Measurements from ENCODE around the gene HSD11B1. TPM values are rescaled to one million over a fixed set of nuclear protein-coding genes. Genes with fewer than 3 reads are reported as not detected.

Gene HSD11B1
- total RNA-seq, 1 experiment from 2014 or later: not detected

DNA sequence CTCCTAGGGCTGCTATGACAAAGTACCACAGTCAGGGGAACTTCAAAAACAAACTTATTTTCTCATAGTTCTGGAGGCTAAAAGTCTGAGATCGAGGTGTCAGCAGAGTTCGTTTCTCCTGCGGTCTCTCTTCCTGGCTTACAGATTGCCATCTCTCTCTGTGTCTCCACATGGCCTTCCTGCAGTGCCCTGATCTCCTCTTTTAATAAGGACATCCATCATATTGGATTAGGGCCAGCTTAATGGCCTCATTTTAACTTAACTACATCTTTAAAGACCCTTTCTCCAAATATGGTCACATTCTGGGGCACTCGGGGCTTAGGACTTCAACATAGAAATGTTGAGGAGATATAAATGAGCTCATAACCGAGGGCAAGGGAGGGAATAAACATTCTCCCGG lies 67.5 kb downstream of the HSD11B1 start:
- Mint-ChIP-seq H3K36me3 (no peaks in the 10 kb centered on the region), H3K9me3 (no peaks in the 10 kb centered on the region), H3K4me1 (peaks cover 10% of the 10 kb centered on the region), H3K4me3 (no peak overlapping the region), H3K27me3 (ENCODE audit: low read depth) (peaks cover 4% of the 10 kb centered on the region), H3K27ac (no peak overlapping the region)
- no peak for ATAC-seq
- POLR2A ChIA-PET: no interaction called here
- TF ChIP-seq ETV6 (CRISPR knock-in tag; IDR thresholded peaks at IDR 0.05): no peak
- DNase-seq (ENCODE audit: low spot score): no peak
- CTCF ChIA-PET: no interaction called here

DNA sequence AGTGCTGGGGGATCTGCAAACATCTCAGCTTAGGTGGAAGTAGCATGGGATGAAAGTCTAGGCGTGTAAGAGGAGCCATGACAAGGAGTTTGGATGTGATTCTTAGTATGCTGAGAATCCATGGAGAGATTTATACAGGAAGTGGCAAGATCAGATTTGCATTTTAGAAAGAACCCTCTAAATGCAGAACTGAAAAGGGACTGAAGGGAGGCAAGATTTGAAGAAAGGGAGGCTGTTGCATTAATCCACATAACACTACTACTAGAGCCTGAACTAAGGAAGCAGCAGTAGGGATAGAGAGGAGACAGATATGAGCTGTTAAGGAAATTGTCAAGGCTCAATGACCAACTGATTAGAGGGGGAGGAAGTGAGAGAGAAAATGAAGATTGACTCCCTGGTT lies 69.9 kb downstream of the HSD11B1 start:
- Mint-ChIP-seq H3K4me3 (no peak overlapping the region), H3K36me3 (no peaks in the 10 kb centered on the region), H3K27me3 (ENCODE audit: low read depth) (peaks cover 4% of the 10 kb centered on the region), H3K27ac (no peak overlapping the region), H3K9me3 (no peaks in the 10 kb centered on the region), H3K4me1 (peaks cover under 1% of the 10 kb centered on the region)
- ATAC-seq (no peak), DNase-seq (ENCODE audit: low spot score) (no peak)
- ChIA-PET POLR2A (no interaction called here), CTCF (interaction anchor here (1.7 kb wide), 1 partner anchor 26 kb away, joined by 8 read pairs; no protein-coding TSS in a partner anchor)
- TF ChIP-seq, protein P1, sequence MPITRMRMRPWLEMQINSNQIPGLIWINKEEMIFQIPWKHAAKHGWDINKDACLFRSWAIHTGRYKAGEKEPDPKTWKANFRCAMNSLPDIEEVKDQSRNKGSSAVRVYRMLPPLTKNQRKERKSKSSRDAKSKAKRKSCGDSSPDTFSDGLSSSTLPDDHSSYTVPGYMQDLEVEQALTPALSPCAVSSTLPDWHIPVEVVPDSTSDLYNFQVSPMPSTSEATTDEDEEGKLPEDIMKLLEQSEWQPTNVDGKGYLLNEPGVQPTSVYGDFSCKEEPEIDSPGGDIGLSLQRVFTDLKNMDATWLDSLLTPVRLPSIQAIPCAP (CRISPR knock-in tag; IDR thresholded peaks at IDR 0.05): no peak
- TF ChIP-seq, protein P2, sequence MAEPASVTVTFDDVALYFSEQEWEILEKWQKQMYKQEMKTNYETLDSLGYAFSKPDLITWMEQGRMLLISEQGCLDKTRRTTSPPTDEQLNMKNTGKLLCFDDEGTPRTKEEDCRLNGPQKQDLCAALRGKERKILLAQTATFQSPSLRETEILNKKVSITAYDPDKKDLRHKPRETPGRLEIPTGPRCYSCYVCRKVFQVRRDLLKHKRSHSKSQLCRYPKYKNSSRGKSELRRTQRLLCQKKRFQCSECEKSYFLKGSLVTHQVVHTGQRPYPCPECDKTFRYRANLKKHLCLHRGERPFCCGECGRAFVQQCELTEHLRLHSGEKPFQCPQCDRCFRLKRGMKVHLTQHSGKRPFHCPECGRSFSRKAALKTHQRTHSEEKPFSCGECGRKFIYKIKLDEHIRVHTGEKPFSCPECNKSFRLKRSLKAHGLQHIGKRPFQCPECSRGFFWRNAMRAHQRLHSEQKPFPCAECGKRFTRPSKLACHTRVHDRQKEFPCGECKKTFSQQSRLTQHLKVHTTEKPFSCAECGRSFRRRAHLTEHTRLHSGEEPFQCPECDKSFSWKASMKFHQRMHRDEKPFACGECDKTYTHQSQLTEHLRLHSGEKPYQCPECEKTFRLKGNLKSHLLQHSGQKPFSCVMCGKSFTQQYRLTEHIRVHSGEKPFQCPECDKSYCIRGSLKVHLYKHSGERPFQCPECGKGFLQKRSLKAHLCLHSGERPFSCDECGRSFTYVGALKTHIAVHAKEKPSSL (CRISPR knock-in tag; conservative IDR thresholded peaks at IDR 0.05): no peak
- TF ChIP-seq HMGA2 (CRISPR knock-in tag; IDR thresholded peaks at IDR 0.05): no peak
- no peak for TF ChIP-seq ZNF317 (CRISPR knock-in tag; IDR thresholded peaks at IDR 0.05; ENCODE audit: borderline replicate concordance, low read depth)
- TF ChIP-seq NR2C2 (CRISPR knock-in tag; IDR thresholded peaks at IDR 0.05): no peak
- no peak for TF ChIP-seq RELA (CRISPR knock-in tag; IDR thresholded peaks at IDR 0.05; ENCODE audit: borderline replicate concordance)
- TF ChIP-seq TP53 (CRISPR knock-in tag; IDR thresholded peaks at IDR 0.05): no peak
- TF ChIP-seq, protein P3, sequence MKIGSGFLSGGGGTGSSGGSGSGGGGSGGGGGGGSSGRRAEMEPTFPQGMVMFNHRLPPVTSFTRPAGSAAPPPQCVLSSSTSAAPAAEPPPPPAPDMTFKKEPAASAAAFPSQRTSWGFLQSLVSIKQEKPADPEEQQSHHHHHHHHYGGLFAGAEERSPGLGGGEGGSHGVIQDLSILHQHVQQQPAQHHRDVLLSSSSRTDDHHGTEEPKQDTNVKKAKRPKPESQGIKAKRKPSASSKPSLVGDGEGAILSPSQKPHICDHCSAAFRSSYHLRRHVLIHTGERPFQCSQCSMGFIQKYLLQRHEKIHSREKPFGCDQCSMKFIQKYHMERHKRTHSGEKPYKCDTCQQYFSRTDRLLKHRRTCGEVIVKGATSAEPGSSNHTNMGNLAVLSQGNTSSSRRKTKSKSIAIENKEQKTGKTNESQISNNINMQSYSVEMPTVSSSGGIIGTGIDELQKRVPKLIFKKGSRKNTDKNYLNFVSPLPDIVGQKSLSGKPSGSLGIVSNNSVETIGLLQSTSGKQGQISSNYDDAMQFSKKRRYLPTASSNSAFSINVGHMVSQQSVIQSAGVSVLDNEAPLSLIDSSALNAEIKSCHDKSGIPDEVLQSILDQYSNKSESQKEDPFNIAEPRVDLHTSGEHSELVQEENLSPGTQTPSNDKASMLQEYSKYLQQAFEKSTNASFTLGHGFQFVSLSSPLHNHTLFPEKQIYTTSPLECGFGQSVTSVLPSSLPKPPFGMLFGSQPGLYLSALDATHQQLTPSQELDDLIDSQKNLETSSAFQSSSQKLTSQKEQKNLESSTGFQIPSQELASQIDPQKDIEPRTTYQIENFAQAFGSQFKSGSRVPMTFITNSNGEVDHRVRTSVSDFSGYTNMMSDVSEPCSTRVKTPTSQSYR (CRISPR knock-in tag; IDR thresholded peaks at IDR 0.05): no peak

DNA sequence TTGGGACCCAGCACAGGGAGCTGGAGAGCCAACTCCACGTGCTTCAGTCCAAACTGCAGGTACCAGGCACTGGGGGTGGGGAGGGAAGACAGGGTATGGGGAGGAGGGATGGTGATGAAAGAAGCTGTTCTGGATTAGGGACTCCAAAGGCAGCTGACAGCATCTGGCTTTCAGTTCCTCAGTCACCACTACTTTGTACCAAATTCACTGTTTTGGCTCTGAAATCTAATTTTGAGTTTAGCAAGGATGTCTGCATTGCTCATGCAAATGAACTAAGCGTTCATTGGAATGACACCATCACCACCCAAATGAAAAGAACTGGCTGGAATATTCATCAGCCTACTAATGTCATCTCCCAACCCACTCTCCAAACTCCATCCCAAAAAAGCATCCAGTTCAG lies 71.0 kb downstream of the HSD11B1 start:
- H3K36me3 Mint-ChIP-seq: no peaks in the 10 kb centered on the region
- ChIA-PET CTCF (interaction anchor here (1.7 kb wide), 1 partner anchor 27 kb away, joined by 8 read pairs; no protein-coding TSS in a partner anchor), POLR2A (no interaction called here)
- H3K9me3 Mint-ChIP-seq: no peaks in the 10 kb centered on the region
- no peak overlapping the region for H3K27ac Mint-ChIP-seq
- no peaks in the 10 kb centered on the region for H3K4me1 Mint-ChIP-seq
- DNase-seq (ENCODE audit: low spot score) (no peak), ATAC-seq (no peak)
- peaks cover 4% of the 10 kb centered on the region for H3K27me3 Mint-ChIP-seq (ENCODE audit: low read depth)
- H3K4me3 Mint-ChIP-seq: no peak overlapping the region
- TF ChIP-seq MXD4 (CRISPR knock-in tag; IDR thresholded peaks at IDR 0.05; ENCODE audit: borderline replicate concordance) (no peak), TCF7 (CRISPR knock-in tag; IDR thresholded peaks at IDR 0.05; ENCODE audit: low read depth) (no peak), NR3C1 (CRISPR knock-in tag; conservative IDR thresholded peaks at IDR 0.05; ENCODE audit: low read depth) (no peak), JAZF1 (CRISPR knock-in tag; IDR thresholded peaks at IDR 0.05) (no peak), ATF1 (CRISPR knock-in tag; IDR thresholded peaks at IDR 0.05) (no peak)
- TF ChIP-seq, protein P4, sequence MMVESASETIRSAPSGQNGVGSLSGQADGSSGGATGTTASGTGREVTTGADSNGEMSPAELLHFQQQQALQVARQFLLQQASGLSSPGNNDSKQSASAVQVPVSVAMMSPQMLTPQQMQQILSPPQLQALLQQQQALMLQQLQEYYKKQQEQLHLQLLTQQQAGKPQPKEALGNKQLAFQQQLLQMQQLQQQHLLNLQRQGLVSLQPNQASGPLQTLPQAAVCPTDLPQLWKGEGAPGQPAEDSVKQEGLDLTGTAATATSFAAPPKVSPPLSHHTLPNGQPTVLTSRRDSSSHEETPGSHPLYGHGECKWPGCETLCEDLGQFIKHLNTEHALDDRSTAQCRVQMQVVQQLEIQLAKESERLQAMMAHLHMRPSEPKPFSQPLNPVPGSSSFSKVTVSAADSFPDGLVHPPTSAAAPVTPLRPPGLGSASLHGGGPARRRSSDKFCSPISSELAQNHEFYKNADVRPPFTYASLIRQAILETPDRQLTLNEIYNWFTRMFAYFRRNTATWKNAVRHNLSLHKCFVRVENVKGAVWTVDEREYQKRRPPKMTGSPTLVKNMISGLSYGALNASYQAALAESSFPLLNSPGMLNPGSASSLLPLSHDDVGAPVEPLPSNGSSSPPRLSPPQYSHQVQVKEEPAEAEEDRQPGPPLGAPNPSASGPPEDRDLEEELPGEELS (CRISPR knock-in tag; IDR thresholded peaks at IDR 0.05): no peak
- TF ChIP-seq, protein P5, sequence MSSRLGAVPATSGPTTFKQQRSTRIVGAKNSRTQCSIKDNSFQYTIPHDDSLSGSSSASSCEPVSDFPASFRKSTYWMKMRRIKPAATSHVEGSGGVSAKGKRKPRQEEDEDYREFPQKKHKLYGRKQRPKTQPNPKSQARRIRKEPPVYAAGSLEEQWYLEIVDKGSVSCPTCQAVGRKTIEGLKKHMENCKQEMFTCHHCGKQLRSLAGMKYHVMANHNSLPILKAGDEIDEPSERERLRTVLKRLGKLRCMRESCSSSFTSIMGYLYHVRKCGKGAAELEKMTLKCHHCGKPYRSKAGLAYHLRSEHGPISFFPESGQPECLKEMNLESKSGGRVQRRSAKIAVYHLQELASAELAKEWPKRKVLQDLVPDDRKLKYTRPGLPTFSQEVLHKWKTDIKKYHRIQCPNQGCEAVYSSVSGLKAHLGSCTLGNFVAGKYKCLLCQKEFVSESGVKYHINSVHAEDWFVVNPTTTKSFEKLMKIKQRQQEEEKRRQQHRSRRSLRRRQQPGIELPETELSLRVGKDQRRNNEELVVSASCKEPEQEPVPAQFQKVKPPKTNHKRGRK (CRISPR knock-in tag; IDR thresholded peaks at IDR 0.05; ENCODE audit: borderline replicate concordance): no peak
- TF ChIP-seq, protein P6, sequence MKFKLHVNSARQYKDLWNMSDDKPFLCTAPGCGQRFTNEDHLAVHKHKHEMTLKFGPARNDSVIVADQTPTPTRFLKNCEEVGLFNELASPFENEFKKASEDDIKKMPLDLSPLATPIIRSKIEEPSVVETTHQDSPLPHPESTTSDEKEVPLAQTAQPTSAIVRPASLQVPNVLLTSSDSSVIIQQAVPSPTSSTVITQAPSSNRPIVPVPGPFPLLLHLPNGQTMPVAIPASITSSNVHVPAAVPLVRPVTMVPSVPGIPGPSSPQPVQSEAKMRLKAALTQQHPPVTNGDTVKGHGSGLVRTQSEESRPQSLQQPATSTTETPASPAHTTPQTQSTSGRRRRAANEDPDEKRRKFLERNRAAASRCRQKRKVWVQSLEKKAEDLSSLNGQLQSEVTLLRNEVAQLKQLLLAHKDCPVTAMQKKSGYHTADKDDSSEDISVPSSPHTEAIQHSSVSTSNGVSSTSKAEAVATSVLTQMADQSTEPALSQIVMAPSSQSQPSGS (CRISPR knock-in tag; IDR thresholded peaks at IDR 0.05; ENCODE audit: borderline replicate concordance, low read depth): no peak
